A549 (cell line): Measurements from ENCODE around the gene SLC7A4. TPM values are rescaled to one million over a fixed set of nuclear protein-coding genes. Genes with fewer than 3 reads are reported as not detected.

ENCODE experiments used
- ATAC-seq, 2 experiments: fragments of 200-7000 bp in 1 of 2; fragments of >200 bp in 1 of 2; cut with Nextera tagmentation in 1 of 2; cut with Tn5 transposase in 1 of 2; 3 replicates each; pipeline versions ENCODE4 v1.8.0 to v1.9.1; 2018 to 2020; ENCODE audit warnings: mild to moderate bottlenecking in 1 of 2, moderate library complexity in 1 of 2
- CTCF ChIA-PET: fragments of 300-600 bp; sonication (Branson Sonifier 250); formaldehyde crosslinking; extraction: SDS; loops from one replicate; lab custom pipeline; 2021; ENCODE audit warnings: antibody characterized with exemption, inconsistent platforms; lab: Yijun Ruan, JAX
- POLR2A ChIA-PET: fragments of 350-600 bp; formaldehyde crosslinking; extraction: SDS; loops from one replicate; lab custom pipeline; 2021; ENCODE audit warnings: antibody characterized with exemption, inconsistent platforms; lab: Yijun Ruan, JAX
- DNase-seq, 2 experiments: peaks; one replicate each; pipeline versions ENCODE4 v3.0.0 to v3.0.0-alpha.2; 2011 to 2016; ENCODE audit warnings: low read depth in 1 of 2, low spot score in 1 of 2
- FAIRE-seq: peaks from 2 replicates; lab custom pipeline; 2011; peaks lifted over from hg19 to GRCh38; lab: Jason Lieb, UNC
- H3K27ac ChIP-seq, 2 experiments: fragments of >200 bp; sonication (Bioruptor Twin); formaldehyde crosslinking; 3 replicates each; pipeline ENCODE4 v1.5.1; 2016 to 2017
- H3K4me1 ChIP-seq: fragments of >200 bp; sonication (Bioruptor Twin); formaldehyde crosslinking; 3 replicates; pipeline ENCODE4 v1.6.1; 2016
- H3K4me2 ChIP-seq: fragments of >200 bp; sonication (Bioruptor Twin); formaldehyde crosslinking; 3 replicates; pipeline ENCODE4 v1.6.1; 2016
- H3K4me3 ChIP-seq: fragments of >200 bp; sonication (Bioruptor Twin); formaldehyde crosslinking; 3 replicates; pipeline ENCODE4 v1.5.1; 2016
- H3K9me3 ChIP-seq: fragments of >200 bp; sonication (Bioruptor Twin); formaldehyde crosslinking; 3 replicates; pipeline ENCODE4 v1.6.1; 2016
- ATOH8 ChIP-seq: fragments of 250-450 bp; sonication (Bioruptor Pico); IDR thresholded peaks from 2 replicates; pipeline ENCODE4 v1.5.0; 2020; ENCODE audit warnings: low read depth, mild to moderate bottlenecking, moderate library complexity
- BCL3 ChIP-seq: fragments of >200 bp; sonication (Bioruptor Twin); formaldehyde crosslinking; IDR thresholded peaks from 3 replicates; pipeline ENCODE4 v1.6.1; 2016
- BHLHE40 ChIP-seq: IDR thresholded peaks from 2 replicates; pipeline ENCODE4 v1.6.1; 2012; ENCODE audit warnings: low read depth, low read length, inconsistent platforms
- CBX2 ChIP-seq: fragments of 200-600 bp; sonication (generic); IDR thresholded peaks from 2 replicates; pipeline ENCODE4 v1.6.1; 2016; ENCODE audit warnings: low read depth, mild to moderate bottlenecking, borderline replicate concordance
- CBX8 ChIP-seq: fragments of 200-600 bp; sonication (generic); IDR thresholded peaks from 2 replicates; pipeline ENCODE4 v1.6.1; 2016
- CHD2 ChIP-seq: fragments of 150-350 bp; IDR thresholded peaks from 2 replicates; pipeline ENCODE4 v1.6.1; 2014; ENCODE audit warnings: low read length; ENCODE audit not compliant: partially characterized antibody
- EHF ChIP-seq: fragments of 250-450 bp; sonication (Bioruptor Pico); IDR thresholded peaks from 2 replicates; pipeline ENCODE4 v1.5.0; 2020; ENCODE audit warnings: mild to moderate bottlenecking
- ESRRA ChIP-seq: fragments of 150-350 bp; IDR thresholded peaks from 2 replicates; pipeline ENCODE4 v1.6.1; 2014; ENCODE audit warnings: mild to moderate bottlenecking, low read length, borderline replicate concordance
- FOSB ChIP-seq: fragments of 250-450 bp; sonication (Bioruptor Pico); IDR thresholded peaks from 2 replicates; pipeline ENCODE4 v1.5.0; 2020; ENCODE audit warnings: mild to moderate bottlenecking, moderate library complexity
- FOSL2 ChIP-seq, 2 experiments: fragments of 450-650 bp in 1 of 2; fragments of >200 bp in 1 of 2; sonication (Bioruptor Twin) in 1 of 2; formaldehyde crosslinking; IDR thresholded peaks; 2 replicates each; pipeline versions ENCODE4 v1.5.0 to v1.6.1; 2016 to 2020; ENCODE audit warnings: mild to moderate bottlenecking in 1 of 2, moderate library complexity in 1 of 2
- HDAC2 ChIP-seq: fragments of 200-600 bp; sonication (generic); IDR thresholded peaks from 2 replicates; pipeline ENCODE4 v1.6.1; 2016
- HEYL ChIP-seq: fragments of 250-450 bp; sonication (Bioruptor Pico); IDR thresholded peaks from 2 replicates; pipeline ENCODE4 v1.8.0; 2021; ENCODE audit warnings: mild to moderate bottlenecking, moderate library complexity
- KDM1A ChIP-seq: fragments of 200-600 bp; sonication (generic); IDR thresholded peaks from 2 replicates; pipeline ENCODE4 v1.6.1; 2016; ENCODE audit warnings: low read depth, mild to moderate bottlenecking
- MYC ChIP-seq: IDR thresholded peaks from 2 replicates; pipeline ENCODE4 v1.6.1; 2012; ENCODE audit warnings: mild to moderate bottlenecking, inconsistent platforms, low read length, improper control_type of control experiment, borderline replicate concordance
- NPAS2 ChIP-seq: fragments of 250-450 bp; sonication (Bioruptor Pico); IDR thresholded peaks from 2 replicates; pipeline ENCODE4 v1.8.0; 2022; ENCODE audit warnings: mild to moderate bottlenecking, moderate library complexity, borderline replicate concordance
- NR3C1 ChIP-seq: fragments of >200 bp; sonication (Bioruptor Twin); formaldehyde crosslinking; IDR thresholded peaks from 3 replicates; pipeline ENCODE4 v1.6.1; 2017
- PBX3 ChIP-seq: IDR thresholded peaks from 2 replicates; pipeline ENCODE4 v1.6.1; 2012
- PHF8 ChIP-seq: fragments of 200-600 bp; sonication (generic); IDR thresholded peaks from 2 replicates; pipeline ENCODE4 v1.6.1; 2016; ENCODE audit warnings: low read depth, mild to moderate bottlenecking, antibody characterized with exemption, moderate library complexity, borderline replicate concordance
- POLR2A ChIP-seq: IDR thresholded peaks from 2 replicates; pipeline ENCODE4 v1.6.1; 2012; ENCODE audit warnings: mild to moderate bottlenecking, low read length
- RARB ChIP-seq: fragments of 250-450 bp; sonication (Bioruptor Pico); IDR thresholded peaks from 2 replicates; pipeline ENCODE4 v1.8.0; 2021; ENCODE audit warnings: mild to moderate bottlenecking, moderate library complexity
- RNF2 ChIP-seq: fragments of 200-600 bp; sonication (generic); IDR thresholded peaks from 2 replicates; pipeline ENCODE4 v1.6.1; 2016; ENCODE audit warnings: low read depth, mild to moderate bottlenecking, antibody characterized with exemption, moderate library complexity, borderline replicate concordance
- TFCP2L1 ChIP-seq: fragments of 250-450 bp; sonication (Bioruptor Pico); IDR thresholded peaks from 2 replicates; pipeline ENCODE4 v1.5.0; 2021; ENCODE audit warnings: mild to moderate bottlenecking
- TP53 ChIP-seq: fragments of 250-450 bp; sonication (Bioruptor Pico); IDR thresholded peaks from 2 replicates; pipeline ENCODE4 v1.5.0; 2021; ENCODE audit warnings: mild to moderate bottlenecking, moderate library complexity
- ZSCAN20 ChIP-seq: fragments of 250-450 bp; sonication (Bioruptor Pico); IDR thresholded peaks from 2 replicates; pipeline ENCODE4 v1.8.0; 2022; ENCODE audit warnings: mild to moderate bottlenecking, moderate library complexity
- WGBS: methylation state at CpG from one replicate; pipeline ENCODE4 v1.1.6; 2017; ENCODE audit errors: missing lambda C conversion rate; 5-methylcytosine and 5-hydroxymethylcytosine counted together
- polyA plus RNA-seq, 4 experiments: library from polyadenylated mRNA; depleted of rRNA in 3 of 4; stranded (reverse); fragments of >200 nt; fragmentation: RNase III in 1 of 4; extraction: RNeasy Plus Mini Kit Qiagen cat#74134 plus additional on column Dnase treatment in 1 of 4; gene quantifications; 2 replicates in 3 of 4; 3 replicates in 1 of 4; pipeline ENCODE4 v1.2.3, GENCODE V29; 2011 to 2017
- TF ChIP-seq, protein P1 (sequence below): IDR thresholded peaks from 2 replicates; pipeline ENCODE4 v1.6.1; 2012
- TF ChIP-seq, protein P2 (sequence below): IDR thresholded peaks from 2 replicates; pipeline ENCODE4 v1.6.1; 2012; ENCODE audit warnings: low read depth, borderline replicate concordance
- TF ChIP-seq, protein P3 (sequence below): fragments of 150-350 bp; IDR thresholded peaks from 2 replicates; pipeline ENCODE4 v1.6.1; 2014; ENCODE audit warnings: low read depth, mild to moderate bottlenecking, low read length

SLC7A4 gene
- polyA plus RNA-seq, 2 of the 4 experiments (the other 2 are of a cell fraction): not detected

DNA sequence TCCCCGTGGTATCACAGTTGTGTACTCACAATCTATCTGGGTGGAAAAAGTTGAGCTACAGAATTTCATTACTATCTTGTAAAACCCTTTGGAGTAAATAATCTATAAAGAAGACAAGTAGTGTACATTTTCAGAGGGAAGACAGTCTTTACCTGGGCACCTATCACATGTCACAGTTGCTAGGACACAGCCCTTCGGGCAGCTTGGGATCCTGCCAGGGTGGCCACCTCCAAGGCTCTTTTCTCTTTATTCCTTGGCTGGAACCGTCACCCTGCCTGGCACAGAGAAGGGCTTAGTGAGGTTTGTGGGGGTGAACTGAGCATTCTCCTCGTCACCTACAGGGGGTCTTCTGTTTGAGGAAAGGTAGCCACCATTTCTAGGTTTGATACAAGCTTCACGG, 37.0 kb upstream of the SLC7A4 start:
- Histone ChIP-seq H3K4me3 (no peak overlapping the region), H3K4me2 (no peak overlapping the region), H3K9me3 (no peaks in the 10 kb centered on the region), H3K27ac (no peak overlapping the region), H3K4me1 (peaks cover 2% of the 10 kb centered on the region; the same call in 1 of the 3 replicates)
- FAIRE-seq (no peak), ATAC-seq (no peak), DNase-seq (no peak)
- ChIA-PET CTCF (interaction anchor here (1.0 kb wide), 1 partner anchor 35 kb away, joined by 3 read pairs; no protein-coding TSS in a partner anchor), POLR2A (no interaction called here)
- 54% methylated on average over 4 of the region's 5 CpGs for WGBS
- no peak for TF ChIP-seq TP53
- TF ChIP-seq PBX3: no peak
- TF ChIP-seq, protein P1, sequence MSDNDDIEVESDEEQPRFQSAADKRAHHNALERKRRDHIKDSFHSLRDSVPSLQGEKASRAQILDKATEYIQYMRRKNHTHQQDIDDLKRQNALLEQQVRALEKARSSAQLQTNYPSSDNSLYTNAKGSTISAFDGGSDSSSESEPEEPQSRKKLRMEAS: no peak
- TF ChIP-seq EHF: no peak
- TF ChIP-seq HEYL (CRISPR knock-in tag): no peak

DNA sequence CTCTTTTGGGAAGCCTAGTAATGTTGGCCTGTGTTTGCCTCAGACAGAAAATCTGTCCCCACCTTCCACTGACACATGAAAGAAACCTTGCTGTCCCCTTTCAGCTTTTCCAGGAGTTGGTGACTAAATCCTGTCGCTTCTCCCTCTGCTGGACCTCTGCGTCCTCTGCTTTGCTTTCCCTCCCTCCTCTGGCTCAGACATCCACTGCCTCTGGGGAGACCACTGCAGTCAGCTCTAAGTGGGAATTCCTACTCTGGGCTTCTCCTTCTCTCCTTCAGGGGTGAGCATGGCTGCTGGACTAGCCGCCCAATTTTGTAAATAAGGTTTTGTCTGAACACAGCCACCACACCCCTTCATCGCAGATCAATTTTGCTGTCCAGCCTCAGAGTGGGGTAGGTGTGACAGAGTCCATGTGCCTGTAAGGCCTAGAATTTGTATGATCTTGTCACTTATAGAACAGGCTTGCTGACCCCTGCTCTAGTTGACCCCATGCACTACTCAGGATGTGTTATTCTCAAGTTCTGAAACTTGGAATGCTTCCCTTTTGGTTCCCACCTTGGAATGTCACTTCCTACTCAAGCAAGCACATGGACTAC, 36.4 kb upstream of the SLC7A4 start:
- 83% methylated on average over 4 of the region's 4 CpGs for WGBS
- TF ChIP-seq ZSCAN20 (no peak), POLR2A (no peak), NR3C1 (no peak), ATOH8 (CRISPR knock-in tag) (no peak), NPAS2 (CRISPR knock-in tag) (no peak), RNF2 (no peak), BCL3 (no peak), TFCP2L1 (CRISPR knock-in tag) (no peak), FOSB (CRISPR knock-in tag) (no peak)
- Histone ChIP-seq H3K27ac (no peak overlapping the region), H3K4me3 (no peak overlapping the region), H3K4me1 (no peaks in the 10 kb centered on the region), H3K9me3 (no peaks in the 10 kb centered on the region), H3K4me2 (no peak overlapping the region)
- FAIRE-seq (no peak), DNase-seq (no peak), ATAC-seq (no peak)
- ChIA-PET POLR2A (no interaction called here), CTCF (interaction anchor here (1.0 kb wide), 1 partner anchor 36 kb away, joined by 3 read pairs; no protein-coding TSS in a partner anchor)

DNA sequence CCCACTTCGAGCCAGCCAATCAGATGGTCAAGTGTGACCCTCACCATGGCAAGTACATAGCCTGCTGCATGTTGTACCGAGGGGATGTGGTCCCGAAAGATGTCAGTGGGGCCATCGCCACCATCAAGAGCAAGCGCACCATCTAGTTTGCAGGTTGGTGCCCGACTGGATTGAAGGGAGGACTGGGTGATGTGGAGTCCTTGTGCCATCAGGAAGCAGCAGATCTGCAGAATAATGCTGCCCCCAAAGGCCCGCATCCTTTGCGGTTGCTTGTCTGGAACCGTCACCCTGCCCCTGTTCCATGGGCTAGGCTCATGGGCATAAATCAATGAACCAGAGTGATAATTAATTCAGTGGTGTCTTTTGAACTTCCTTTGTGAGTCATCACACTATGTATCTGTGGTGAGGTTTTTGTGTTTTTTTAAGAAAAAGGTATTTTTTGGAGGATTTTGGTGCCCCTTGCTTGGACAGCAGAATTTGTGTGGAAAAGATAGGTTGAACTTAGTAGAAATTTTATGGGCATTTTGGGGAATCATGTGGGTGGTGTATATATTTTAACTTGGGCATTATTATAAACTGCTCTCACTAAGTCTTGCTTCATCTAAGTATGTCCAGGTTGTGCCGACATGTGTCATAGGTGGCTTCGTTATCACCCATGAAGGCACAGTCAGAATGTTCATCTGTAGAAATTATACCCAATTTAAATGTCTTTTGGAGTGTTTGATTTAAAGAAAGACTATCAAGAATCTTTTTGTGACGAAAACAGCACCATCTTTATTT, 35.7 kb upstream of the SLC7A4 start:
- Histone ChIP-seq H3K4me1 (no peaks in the 10 kb centered on the region), H3K27ac (no peak overlapping the region), H3K4me2 (no peak overlapping the region), H3K9me3 (no peaks in the 10 kb centered on the region), H3K4me3 (no peak overlapping the region)
- no peak for DNase-seq
- ChIA-PET CTCF (no interaction called here), POLR2A (no interaction called here)
- ATAC-seq: no peak
- FAIRE-seq: no peak
- 83% methylated on average over 6 of the region's 12 CpGs for WGBS
- TF ChIP-seq BHLHE40 (no peak), RARB (no peak), RNF2 (no peak), POLR2A (no peak), KDM1A (no peak), TFCP2L1 (CRISPR knock-in tag) (no peak), CBX8 (no peak), FOSL2 (IDR thresholded peaks at IDR 0.05) (no peak), FOSL2 (CRISPR knock-in tag; IDR thresholded peaks at IDR 0.05) (no peak), EHF (no peak), CHD2 (no peak), PHF8 (no peak), MYC (no peak), ESRRA (no peak), CBX2 (no peak), HDAC2 (no peak)
- TF ChIP-seq, protein P2, sequence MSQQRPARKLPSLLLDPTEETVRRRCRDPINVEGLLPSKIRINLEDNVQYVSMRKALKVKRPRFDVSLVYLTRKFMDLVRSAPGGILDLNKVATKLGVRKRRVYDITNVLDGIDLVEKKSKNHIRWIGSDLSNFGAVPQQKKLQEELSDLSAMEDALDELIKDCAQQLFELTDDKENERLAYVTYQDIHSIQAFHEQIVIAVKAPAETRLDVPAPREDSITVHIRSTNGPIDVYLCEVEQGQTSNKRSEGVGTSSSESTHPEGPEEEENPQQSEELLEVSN: no peak
- TF ChIP-seq, protein P3, sequence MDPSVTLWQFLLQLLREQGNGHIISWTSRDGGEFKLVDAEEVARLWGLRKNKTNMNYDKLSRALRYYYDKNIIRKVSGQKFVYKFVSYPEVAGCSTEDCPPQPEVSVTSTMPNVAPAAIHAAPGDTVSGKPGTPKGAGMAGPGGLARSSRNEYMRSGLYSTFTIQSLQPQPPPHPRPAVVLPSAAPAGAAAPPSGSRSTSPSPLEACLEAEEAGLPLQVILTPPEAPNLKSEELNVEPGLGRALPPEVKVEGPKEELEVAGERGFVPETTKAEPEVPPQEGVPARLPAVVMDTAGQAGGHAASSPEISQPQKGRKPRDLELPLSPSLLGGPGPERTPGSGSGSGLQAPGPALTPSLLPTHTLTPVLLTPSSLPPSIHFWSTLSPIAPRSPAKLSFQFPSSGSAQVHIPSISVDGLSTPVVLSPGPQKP: no peak
